Lower lobe of right lung (tissue), 2 donors: ENCODE data around the gene DCTN1. TPM values are rescaled to one million over a fixed set of nuclear protein-coding genes. Genes with fewer than 3 reads are reported as not detected.

Experiments
- ATAC-seq, 2 donors: fragments of 200-7000 bp; cut with Tn5 transposase; one replicate each; pipeline ENCODE4 v1.9.1; 2020 to 2022; ENCODE audit warnings: mild to moderate bottlenecking in 2 of 2, moderate library complexity in 2 of 2
- DNase-seq: peaks from one replicate; pipeline ENCODE4 v3.0.0-alpha.2; 2020
- H3K27ac ChIP-seq: fragments of 200-600 bp; one replicate; pipeline ENCODE4 v1.8.0; 2022
- H3K27me3 ChIP-seq: fragments of 200-600 bp; one replicate; pipeline ENCODE4 v1.8.0; 2022; ENCODE audit warnings: low read depth
- H3K36me3 ChIP-seq: fragments of 200-600 bp; one replicate; pipeline ENCODE4 v1.8.0; 2022; ENCODE audit warnings: mild to moderate bottlenecking
- H3K4me1 ChIP-seq: fragments of 200-600 bp; one replicate; pipeline ENCODE4 v1.8.0; 2022
- H3K4me3 ChIP-seq: fragments of 200-600 bp; one replicate; pipeline ENCODE4 v1.8.0; 2022; ENCODE audit warnings: mild to moderate bottlenecking
- H3K9me3 ChIP-seq: fragments of 200-600 bp; one replicate; pipeline ENCODE4 v1.8.0; 2022
- intact Hi-C: fragments of 100-400 bp; cut with DNase I; formaldehyde crosslinking; loops from one replicate; pipeline ENCODE4 v1.11.0; 2022
- total RNA-seq: library from RNA; stranded (reverse); fragmentation: NEBNext Ultra II Directional; extraction: Animal tissue kit (Norgen Biotek cat#: 25700); gene quantifications from one replicate; pipeline ENCODE4 v1.2.1, GENCODE V29; 2021
- TF ChIP-seq, protein P1 (sequence below): fragments of 200-600 bp; IDR thresholded peaks from one replicate; pipeline ENCODE4 v1.8.0; 2022; ENCODE audit warnings: antibody characterized with exemption, mild to moderate bottlenecking
- donor health status: DM: no; HTN: yes; CAD: no; lungs with severe emphysema.

DCTN1 gene
- total RNA-seq, 1 donor from 2014 or later, result 142 TPM

DNA sequence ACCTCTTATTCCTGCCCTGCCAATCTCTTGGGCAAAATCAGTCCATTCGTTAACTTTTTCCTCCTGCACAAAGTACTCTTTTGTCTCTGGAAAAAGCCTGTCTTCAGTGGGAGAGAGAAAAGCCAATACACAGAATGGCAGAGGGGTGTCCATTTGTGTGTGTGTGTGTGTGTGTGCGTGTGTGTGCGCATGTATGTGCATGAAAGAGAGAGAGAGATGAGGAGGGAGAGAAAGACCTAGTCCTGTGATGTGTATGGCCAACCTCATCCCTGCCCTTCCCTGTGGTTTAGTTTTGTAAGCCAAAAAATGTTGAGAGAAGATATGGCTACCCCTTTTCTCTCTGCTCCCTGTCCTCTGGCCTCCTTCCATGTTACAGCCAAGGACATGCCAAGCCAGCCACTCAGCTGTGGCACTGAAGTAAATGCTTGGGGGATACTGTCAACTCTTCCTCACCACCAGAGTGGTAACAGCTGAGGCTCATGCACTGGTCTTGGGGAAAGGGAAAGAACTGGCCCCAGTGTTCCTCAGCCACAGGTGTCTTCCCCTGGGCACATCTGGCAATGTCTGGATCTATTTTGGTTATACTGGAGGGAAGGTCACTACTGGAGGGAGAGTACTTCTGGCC is 47.4 kb downstream of the DCTN1 start:
- no peaks in the 10 kb centered on the region for H3K4me1 ChIP-seq
- no peak for DNase-seq
- no peak overlapping the region for H3K27ac ChIP-seq
- no peak overlapping the region for H3K4me3 ChIP-seq
- no peak for ATAC-seq
- no peaks in the 10 kb centered on the region for H3K36me3 ChIP-seq
- H3K9me3 ChIP-seq, result no peaks in the 10 kb centered on the region
- TF ChIP-seq, protein P1, sequence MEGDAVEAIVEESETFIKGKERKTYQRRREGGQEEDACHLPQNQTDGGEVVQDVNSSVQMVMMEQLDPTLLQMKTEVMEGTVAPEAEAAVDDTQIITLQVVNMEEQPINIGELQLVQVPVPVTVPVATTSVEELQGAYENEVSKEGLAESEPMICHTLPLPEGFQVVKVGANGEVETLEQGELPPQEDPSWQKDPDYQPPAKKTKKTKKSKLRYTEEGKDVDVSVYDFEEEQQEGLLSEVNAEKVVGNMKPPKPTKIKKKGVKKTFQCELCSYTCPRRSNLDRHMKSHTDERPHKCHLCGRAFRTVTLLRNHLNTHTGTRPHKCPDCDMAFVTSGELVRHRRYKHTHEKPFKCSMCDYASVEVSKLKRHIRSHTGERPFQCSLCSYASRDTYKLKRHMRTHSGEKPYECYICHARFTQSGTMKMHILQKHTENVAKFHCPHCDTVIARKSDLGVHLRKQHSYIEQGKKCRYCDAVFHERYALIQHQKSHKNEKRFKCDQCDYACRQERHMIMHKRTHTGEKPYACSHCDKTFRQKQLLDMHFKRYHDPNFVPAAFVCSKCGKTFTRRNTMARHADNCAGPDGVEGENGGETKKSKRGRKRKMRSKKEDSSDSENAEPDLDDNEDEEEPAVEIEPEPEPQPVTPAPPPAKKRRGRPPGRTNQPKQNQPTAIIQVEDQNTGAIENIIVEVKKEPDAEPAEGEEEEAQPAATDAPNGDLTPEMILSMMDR, result no peak
- intact Hi-C loops, result no loop called here
- no peaks in the 10 kb centered on the region for H3K27me3 ChIP-seq

DNA sequence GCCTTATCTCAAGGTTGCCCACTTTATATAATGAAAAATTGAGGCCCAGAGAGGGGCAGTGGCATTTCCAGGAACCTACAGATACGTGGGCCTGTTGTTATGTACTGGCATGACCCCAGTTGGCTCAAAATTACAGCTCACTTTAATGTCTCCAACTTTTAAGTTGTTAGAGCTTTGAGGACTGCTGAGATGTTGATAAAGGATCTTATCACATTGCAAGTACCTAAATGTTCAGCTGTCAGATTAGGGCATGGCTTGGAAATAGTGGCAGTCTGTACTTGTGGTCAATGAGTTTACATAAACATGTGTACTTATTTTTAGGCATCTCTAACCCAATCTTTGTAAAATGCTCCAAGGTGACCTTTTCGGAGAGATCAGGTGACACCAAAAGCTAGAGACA is 51.5 kb downstream of the DCTN1 start:
- H3K9me3 ChIP-seq, result no peaks in the 10 kb centered on the region
- H3K27ac ChIP-seq, result no peak overlapping the region
- intact Hi-C loops, result no loop called here
- DNase-seq (no peak), ATAC-seq (peak; percentile 59 to 80)
- no peaks in the 10 kb centered on the region for H3K4me1 ChIP-seq
- no peaks in the 10 kb centered on the region for H3K27me3 ChIP-seq
- TF ChIP-seq, protein P1, result no peak
- H3K36me3 ChIP-seq, result no peaks in the 10 kb centered on the region
- no peak overlapping the region for H3K4me3 ChIP-seq

DNA sequence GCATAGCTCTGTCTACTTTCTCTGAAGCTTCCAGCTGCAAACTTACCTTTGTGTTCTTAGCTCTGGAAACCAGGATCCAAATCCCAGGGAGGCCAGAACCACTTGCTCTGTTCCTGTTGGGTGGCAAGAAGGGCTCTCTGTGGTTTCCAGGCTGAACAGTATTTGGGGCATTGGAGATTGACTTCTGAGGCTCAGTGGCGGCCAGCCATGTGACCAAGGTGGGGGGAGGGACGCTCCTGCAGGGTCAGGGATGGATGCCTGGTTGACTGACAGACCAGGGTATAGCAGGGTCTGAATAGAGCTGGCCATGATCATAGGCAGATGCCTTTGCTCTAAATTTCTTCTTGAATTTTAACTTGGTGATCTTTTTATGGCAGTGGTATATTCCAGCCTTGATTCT is 52.0 kb downstream of the DCTN1 start:
- TF ChIP-seq, protein P1, result no peak
- ATAC-seq (peak; percentile 29 to 33), DNase-seq (no peak)
- H3K27ac ChIP-seq, result no peak overlapping the region
- no peak overlapping the region for H3K4me3 ChIP-seq
- no peaks in the 10 kb centered on the region for H3K4me1 ChIP-seq
- intact Hi-C loops, result no loop called here
- H3K27me3 ChIP-seq, result no peaks in the 10 kb centered on the region
- no peaks in the 10 kb centered on the region for H3K36me3 ChIP-seq
- no peaks in the 10 kb centered on the region for H3K9me3 ChIP-seq

DNA sequence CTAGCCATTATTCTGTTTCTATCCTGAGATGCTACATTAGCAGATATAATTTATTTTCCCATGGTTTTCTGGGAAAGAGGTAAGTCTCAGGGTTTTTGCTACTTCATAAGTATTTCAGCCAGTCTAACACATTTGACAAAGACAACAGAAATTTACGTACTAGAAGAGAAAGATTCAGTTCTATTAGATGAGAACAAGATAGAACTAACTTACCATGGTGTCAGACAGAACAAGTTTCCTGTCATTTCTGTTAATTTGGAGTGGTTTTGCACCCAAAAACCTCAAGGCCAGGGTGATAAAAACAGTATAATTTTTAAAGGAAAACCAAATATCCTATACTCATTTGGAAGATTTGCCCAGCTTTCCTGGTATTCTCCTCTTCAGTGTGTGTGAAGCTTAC is 52.5 kb downstream of the DCTN1 start:
- Histone ChIP-seq H3K9me3 (no peaks in the 10 kb centered on the region), H3K27ac (no peak overlapping the region), H3K27me3 (no peaks in the 10 kb centered on the region), H3K36me3 (no peaks in the 10 kb centered on the region), H3K4me1 (no peaks in the 10 kb centered on the region), H3K4me3 (no peak overlapping the region)
- no peak for DNase-seq
- TF ChIP-seq, protein P1, result no peak
- intact Hi-C loops, result no loop called here
- ATAC-seq, result no peak

DNA sequence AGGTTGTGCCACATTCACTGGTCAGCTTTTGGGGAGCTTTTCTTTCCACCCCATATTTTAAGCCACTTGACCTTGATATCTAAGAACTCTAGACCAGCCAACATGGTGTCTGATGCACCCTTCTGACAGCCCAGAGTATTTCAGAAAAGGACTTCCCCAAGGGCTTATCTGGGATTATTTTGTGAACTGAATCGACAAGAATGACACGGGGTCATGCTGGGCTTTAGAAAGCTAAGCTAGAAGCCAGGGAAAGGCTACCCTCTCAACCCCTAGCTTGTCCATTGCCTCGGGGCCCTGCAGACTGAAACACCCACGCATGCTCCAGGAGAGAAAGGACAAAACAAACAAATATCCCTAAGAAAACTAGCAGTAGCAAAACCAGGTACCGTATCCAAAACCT is 52.9 kb downstream of the DCTN1 start:
- intact Hi-C loops, result no loop called here
- TF ChIP-seq, protein P1, result no peak
- Histone ChIP-seq H3K36me3 (no peaks in the 10 kb centered on the region), H3K27ac (no peak overlapping the region), H3K4me3 (no peak overlapping the region), H3K4me1 (no peaks in the 10 kb centered on the region), H3K9me3 (no peaks in the 10 kb centered on the region), H3K27me3 (no peaks in the 10 kb centered on the region)
- DNase-seq (no peak), ATAC-seq (no peak)
